K562 (cell line): ENCODE measurements around the gene ZNF622. TPM values are rescaled to one million over a fixed set of nuclear protein-coding genes. Genes with fewer than 3 reads are reported as not detected.

Experiments used
- HMGN3 ChIP-seq: IDR thresholded peaks from 2 replicates; pipeline ENCODE4 v1.6.1; 2011; ENCODE audit warnings: borderline replicate concordance, low read depth, mild to moderate bottlenecking, mixed read lengths, low read length; ENCODE audit not compliant: insufficient read length; ENCODE audit errors: extremely low read depth
- MITF ChIP-seq: IDR thresholded peaks from 2 replicates; pipeline ENCODE4 v1.6.1; 2014; ENCODE audit warnings: antibody characterized with exemption
- NCOA6 ChIP-seq: fragments of 450-650 bp; IDR thresholded peaks from 2 replicates; pipeline ENCODE4 v1.6.1; 2017; ENCODE audit warnings: mild to moderate bottlenecking
- NFIX ChIP-seq: fragments of 250-450 bp; sonication (Bioruptor Pico); IDR thresholded peaks from 2 replicates; pipeline ENCODE4 v1.4.0; 2020; ENCODE audit warnings: low read depth, mild to moderate bottlenecking, moderate library complexity
- PATZ1 ChIP-seq: fragments of 250-450 bp; sonication (Bioruptor Pico); IDR thresholded peaks from 2 replicates; pipeline ENCODE4 v1.5.0; 2020; ENCODE audit warnings: mild to moderate bottlenecking, borderline replicate concordance
- RAD21 ChIP-seq, 2 experiments: fragments of 250-450 bp in 1 of 2; fragments of 450-650 bp in 1 of 2; sonication (Bioruptor Pico) in 1 of 2; formaldehyde crosslinking in 1 of 2; IDR thresholded peaks in 1 of 2; conservative IDR thresholded peaks in 1 of 2; 2 replicates each; pipeline versions ENCODE4 v1.4.0 to v1.8.0; 2020 to 2022; ENCODE audit warnings: mild to moderate bottlenecking in 2 of 2, moderate library complexity in 1 of 2
- RFX5 ChIP-seq: IDR thresholded peaks from 2 replicates; pipeline ENCODE4 v1.6.1; 2011; ENCODE audit warnings: low read depth, mild to moderate bottlenecking, improper control_type of control experiment, low read length
- SMAD1 ChIP-seq: fragments of 150-350 bp; IDR thresholded peaks from 2 replicates; pipeline ENCODE4 v1.6.1; 2014; ENCODE audit warnings: low read length, low read depth; ENCODE audit not compliant: partially characterized antibody
- ZBED1 ChIP-seq: IDR thresholded peaks from 2 replicates; pipeline ENCODE4 v1.6.1; 2014
- ZFX ChIP-seq: sonication (generic); formaldehyde crosslinking; IDR thresholded peaks from 2 replicates; pipeline ENCODE4 v1.8.0; 2022; ENCODE audit warnings: mild to moderate bottlenecking, missing genetic modification reagents, moderate library complexity
- ZNF184 ChIP-seq: sonication (generic); formaldehyde crosslinking; IDR thresholded peaks from 2 replicates; pipeline ENCODE4 v1.5.0; 2020; ENCODE audit warnings: missing genetic modification reagents
- polyA plus RNA-seq, 8 experiments: library from polyadenylated mRNA; depleted of rRNA in 4 of 8; stranded (reverse) in 5 of 8; unstranded in 3 of 8; fragments of >200 nt; fragmentation: Nextera tagmentation in 2 of 8; fragmentation: Illumina TruSeq in 1 of 8; extraction: Ambion mirVana in 2 of 8; extraction: Trizol in 1 of 8; gene quantifications; 2 replicates each; pipeline versions ENCODE4 v1.2.1 to v1.2.3, GENCODE V29; 2011 to 2014; ENCODE audit warnings: inconsistent platforms in 1 of 8, missing spikeins in 1 of 8
- total RNA-seq, 7 experiments: library from RNA; depleted of rRNA in 6 of 7; stranded (reverse); fragments of >200 nt in 6 of 7; fragmentation: Illumina TruSeq in 2 of 7; extraction: Trizol in 2 of 7; gene quantifications; 2 replicates each; pipeline versions ENCODE4 v1.2.1 to v1.2.3, GENCODE V29; 2011 to 2021; ENCODE audit warnings: low replicate concordance in 1 of 7

ZNF622 gene
- total and polyA plus RNA-seq, 9 of the 15 experiments (the other 6 are each of a cell fraction or from before 2014, with no cell fraction given), result 9.6 to 51.5 (median 32.3) TPM

- no peak for TF ChIP-seq RFX5
- TF ChIP-seq ZBED1, result no peak
- TF ChIP-seq MITF, result no peak
- no peak for TF ChIP-seq HMGN3
- no peak for TF ChIP-seq NCOA6
- TF ChIP-seq SMAD1, result peak; percentile 67
- TF ChIP-seq RAD21 (CRISPR knock-in tag; conservative IDR thresholded peaks at IDR 0.05 in 1 of 2, IDR thresholded peaks at IDR 0.05 in 1 of 2), result peak in 1 of 2 experiments; percentile 34; a peak in 1 of 4 replicates
- no peak for TF ChIP-seq PATZ1 (CRISPR knock-in tag)
- TF ChIP-seq ZFX (CRISPR knock-in tag), result no peak
- no peak for TF ChIP-seq ZNF184 (CRISPR knock-in tag)
- peak; percentile 99 for TF ChIP-seq NFIX
These were observed 59.0 kb downstream of the ZNF622 start (continued) for GRCh38 chr5:16406630-16407029.
